ENCODE data around the gene TMC5.
"Not testable (repeated sequence)": the region's sequence is repeated elsewhere in the genome, so short reads cannot be mapped to it uniquely, and the experiment has no call there.

Gene TMC5

DNA sequence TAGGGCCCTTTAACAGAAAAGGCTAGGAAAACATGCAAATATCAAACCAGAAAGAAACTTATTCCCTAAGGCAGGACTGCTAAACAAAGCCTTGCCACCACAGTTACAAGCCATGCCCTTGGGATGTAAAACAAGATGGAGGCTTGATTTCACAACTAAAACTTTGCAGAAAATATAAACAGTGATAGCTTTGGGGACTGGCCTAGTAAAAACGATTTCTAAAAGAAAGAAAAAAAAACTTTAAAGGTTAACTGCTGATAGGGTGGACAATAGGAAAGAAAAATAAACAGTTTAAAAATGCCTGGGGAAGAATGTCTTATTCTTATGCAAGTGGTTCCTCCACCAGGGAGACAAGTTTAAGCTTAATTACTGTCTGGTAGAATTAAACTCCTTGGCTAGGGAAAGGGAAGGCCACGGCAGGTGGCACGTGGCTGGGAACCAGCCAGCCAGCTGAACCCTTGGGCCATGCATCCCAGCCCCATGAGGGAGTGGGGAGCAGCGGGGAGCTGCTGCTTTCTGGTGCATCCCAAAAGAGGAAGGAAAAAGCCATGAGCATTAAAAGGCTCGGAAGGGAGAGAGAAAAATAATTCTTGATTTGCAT, 10.7 kb upstream of the TMC5 start:
- DNase-seq (ENCODE audit: low spot score): no peak

DNA sequence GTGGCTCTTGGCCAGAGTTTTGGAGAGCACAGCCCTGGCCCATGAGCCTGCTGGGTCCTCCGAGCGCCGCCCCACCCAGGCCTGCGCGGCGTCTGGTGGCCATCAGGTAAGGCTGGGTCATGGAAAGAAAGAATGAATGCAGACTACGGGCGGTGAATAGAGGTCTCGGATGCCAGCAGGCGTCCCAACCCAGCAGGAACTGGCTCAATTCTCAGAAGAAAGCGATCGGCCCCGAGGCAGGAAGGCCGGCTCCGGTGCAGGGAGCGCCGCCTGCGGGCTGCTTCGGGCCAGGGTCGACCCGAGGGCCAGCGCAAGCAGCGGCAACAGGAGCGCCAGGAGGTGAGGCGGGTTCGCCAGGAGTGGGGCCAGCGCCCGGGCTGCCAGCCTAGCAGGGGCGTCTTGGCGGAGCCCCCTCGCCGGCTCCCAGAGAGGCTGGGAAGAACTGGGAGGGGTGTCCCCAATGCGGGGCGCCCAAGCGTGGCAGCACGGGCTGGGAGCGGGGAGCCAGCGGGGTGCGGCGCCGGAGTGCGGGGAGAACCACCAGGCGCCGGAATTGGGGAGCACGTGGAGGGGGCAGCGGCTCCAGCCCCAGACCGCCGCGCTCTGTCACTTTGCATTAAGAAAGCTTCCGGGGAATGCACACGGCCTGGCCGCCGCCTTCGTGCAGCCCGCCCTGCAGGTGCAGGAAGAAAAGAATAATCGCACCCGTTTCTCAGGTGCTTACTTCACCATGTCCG, 7.1 kb upstream of the TMC5 start:
- peak; percentile 33 for DNase-seq (ENCODE audit: low spot score)

DNA sequence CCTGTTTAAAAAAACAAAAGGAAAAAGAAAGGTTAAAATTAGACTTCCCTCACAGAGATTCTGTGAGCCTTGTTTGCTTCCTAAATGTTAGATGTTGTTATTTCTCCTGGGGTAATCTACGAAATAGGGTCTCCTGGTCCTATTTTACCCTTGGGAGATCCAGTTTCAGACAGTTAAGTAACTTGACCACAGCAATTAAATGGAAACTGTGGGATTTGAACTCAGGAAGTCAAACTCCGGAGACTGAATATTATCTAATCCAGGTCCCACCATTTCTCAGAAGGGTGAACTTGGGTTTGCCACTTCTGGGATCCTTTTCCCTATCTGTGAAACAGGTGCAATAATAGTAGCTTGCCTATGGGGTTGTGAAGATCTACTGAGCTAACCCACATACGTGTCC, 6.4 kb upstream of the TMC5 start:
- no peak for DNase-seq (ENCODE audit: low spot score)

DNA sequence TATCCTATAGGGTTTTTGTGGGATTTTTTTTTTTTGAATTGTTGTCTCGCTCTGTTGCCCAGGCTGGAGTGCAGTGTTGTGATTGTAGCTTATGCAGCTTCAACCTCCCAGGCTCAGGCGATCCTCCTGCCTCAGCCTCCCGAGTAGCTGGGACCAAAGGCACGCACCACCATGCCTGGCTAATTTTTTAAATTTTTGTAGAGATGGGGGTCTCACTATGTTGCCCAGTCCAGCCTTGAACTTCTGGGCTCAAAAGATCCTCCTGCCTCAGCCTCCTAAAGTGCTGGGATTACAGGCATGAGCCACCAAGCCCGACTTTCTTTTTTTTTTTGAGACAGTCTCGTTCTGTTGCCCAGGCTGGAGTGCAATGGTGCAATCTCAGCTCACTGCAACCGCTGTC, 5.6 kb upstream of the TMC5 start:
- DNase-seq (ENCODE audit: low spot score): not testable (repeated sequence)

DNA sequence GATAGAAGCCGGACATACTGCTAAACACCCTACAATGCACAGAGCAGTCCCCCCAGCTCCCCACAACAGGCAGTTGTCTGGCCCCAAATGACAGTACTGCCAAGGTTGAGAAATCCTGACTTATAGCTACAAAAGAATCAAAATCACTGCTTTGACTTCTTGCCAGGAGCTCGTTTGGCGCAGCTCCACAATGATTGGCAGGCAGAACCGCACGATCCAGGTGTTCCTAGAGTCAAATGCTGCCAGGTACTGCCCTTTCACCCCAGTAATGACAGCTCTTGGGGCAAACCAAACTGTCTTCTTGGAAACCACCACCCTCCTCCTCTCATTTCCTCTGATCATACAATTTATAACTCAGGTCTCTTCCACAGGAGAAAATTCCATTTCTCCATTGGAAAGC, 2.2 kb upstream of the TMC5 start:
- DNase-seq (ENCODE audit: low spot score): no peak

DNA sequence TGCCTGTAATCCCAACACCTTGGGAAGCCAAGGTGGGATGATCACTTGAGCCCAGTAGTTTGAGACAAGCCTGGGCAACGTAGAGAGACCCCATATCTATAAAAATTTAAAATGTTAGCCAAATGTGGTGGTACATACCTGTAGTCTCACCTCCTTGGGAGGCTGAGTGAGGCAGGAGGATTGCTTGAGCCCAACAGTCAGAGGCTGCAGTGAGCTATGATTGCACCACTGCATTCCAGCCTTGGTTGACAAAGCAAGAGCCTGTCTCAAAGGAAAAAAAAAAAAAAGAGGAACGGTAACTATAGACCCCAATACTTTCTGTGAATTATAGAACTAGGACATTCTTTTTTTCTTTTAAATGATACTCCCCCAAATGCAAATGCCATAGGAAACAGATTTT, 1.8 kb upstream of the TMC5 start:
- DNase-seq (ENCODE audit: low spot score): no peak

DNA sequence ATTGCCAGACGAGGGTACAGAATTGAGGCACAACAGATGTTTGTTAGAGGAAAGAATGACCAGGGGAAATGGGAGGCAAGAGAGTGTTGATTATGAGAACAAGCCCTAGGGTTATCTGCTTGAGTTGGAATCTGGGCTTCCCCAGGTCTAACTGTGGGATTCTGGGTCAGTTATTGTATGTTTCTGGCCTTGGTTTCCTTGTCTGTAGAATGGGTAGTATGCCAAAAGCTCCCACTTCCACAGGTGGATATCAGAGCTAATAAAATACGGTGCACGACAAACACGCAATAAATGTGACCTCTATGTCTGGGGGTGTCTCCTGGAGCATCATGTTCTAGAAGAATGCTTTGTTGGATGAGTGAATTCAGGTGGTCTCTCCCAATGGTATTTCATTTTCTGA, 517 bp downstream of the TMC5 start:
- DNase-seq (ENCODE audit: low spot score): no peak

DNA sequence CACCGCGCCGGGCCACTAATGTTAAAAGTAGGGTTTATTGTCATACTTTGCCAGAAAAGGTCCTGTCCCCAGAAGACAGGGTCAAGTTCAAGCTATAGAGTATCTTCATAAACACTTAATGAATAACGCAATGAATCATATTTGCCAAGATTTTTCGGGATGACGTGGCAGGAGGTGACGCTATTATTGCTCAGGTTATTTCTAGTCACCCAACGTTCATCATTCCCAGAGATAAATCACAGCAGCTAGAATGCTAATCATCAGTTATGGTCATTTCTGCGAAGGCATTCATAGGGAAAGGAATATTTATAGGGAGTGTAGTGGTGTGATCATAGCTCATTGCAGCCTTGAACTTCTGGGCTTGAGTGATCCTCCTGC, 2.0 kb downstream of the TMC5 start:
- no peak for DNase-seq (ENCODE audit: low spot score)

DNA sequence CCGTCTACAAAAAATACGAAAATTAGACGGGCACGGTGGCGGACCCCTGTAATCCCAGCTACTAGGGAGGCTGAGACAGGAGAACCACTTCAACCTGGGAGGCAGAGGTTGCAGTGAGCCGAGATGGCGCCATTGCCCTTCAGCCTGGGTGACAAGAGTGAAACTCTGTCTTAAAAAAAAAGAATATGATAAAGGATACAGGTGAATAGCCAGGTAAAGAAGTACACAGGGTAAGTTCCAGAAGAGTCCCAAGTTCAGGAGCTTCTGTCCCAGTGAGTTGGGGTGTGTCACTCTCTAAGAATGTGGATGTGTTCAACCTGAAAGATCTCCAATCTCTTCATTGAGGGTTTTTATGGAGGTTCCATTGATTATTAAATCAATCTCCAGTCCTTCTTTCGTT, 6.8 kb downstream of the TMC5 start:
- DNase-seq (ENCODE audit: low spot score): no peak

DNA sequence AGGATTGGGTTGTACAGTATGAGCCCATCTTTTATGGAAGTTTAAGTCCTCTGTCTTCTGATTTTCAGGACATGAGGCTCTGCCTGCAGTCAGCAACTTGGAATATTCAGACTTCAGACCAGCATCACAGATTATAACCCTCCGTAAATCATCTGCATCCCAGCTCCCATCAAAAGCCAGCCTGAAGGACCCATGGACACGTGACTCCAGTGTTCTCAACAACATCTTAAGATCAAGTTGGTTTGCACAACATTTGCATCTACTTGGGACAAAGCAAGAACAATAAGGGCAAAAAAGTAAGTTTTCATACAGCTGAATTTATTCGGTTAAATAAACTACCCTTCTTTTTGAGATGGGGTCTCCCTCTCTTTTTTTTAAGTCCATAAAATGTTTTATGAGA, 12.7 kb downstream of the TMC5 start:
- DNase-seq (ENCODE audit: low spot score): no peak

DNA sequence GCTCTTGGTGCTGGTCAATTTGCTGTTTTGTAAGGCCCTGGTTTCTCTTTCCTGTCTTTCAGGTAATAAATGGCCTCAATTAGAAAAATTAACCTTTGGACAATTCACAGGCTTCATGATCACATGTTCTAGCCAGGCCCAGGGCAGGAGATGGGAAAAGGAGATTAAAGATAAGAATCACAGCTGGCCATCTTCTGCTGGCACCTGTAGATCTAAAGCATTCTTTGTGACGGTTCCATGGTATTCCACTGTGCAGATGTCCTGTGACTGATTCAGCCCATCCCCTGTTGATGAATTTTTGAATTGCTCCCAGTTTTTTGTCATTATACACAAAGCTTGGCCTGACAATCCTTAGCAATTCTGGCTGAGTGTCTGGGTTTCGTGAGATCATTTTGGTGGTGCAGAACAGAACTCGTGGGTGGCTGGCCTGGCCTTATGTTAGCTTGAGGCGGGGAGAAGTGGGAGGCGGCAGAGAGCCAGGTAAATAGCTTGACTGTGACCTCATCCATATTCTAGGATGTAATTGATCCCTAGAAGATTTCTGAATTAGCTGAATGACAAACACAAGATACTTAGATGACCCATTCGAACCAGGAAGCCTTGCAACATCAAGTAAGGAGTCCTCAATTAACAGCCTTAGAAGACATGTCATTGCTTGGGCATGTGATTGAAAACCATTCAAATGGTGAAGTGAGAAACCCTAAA, 14.1 kb downstream of the TMC5 start:
- no peak for DNase-seq (ENCODE audit: low spot score)

DNA sequence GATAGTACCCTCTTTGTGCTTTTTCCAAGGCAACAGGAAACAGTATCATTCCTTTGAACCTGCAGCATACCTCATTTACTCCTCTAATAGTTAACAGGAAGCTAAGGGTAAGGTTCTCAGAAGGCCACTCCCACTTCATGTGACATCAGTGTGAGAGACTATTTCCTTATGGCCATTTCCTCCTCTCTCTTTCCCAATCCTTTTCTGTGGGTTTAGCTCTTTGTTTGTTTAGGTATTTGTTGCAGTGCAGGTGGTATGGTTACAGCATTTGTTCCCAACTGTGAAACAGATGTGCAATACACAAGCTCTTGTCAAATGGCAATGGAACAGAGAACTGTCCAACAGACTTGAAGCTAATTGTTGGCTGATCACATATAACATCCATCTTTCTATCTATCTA, 14.7 kb downstream of the TMC5 start:
- peak; percentile 31 for DNase-seq (ENCODE audit: low spot score)

DNA sequence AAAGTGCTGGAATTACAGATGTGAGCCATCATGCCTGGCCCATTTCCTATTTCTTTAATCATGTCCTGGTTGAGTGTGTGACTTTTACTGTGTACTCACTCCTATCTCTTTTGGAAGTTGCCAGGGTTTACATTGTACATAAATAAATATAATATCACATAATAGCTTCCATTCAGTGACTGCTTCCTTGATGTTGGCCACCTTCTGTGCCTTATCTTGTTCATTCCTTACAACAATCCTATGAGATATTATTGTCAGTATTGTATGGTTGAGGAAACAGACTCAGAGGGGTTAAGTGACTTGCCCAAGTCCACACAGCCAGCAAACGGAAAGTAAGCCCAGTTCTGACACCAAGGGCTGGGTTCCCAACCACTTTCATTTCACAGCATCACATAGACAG, 16.9 kb downstream of the TMC5 start:
- DNase-seq (ENCODE audit: low spot score): no peak

DNA sequence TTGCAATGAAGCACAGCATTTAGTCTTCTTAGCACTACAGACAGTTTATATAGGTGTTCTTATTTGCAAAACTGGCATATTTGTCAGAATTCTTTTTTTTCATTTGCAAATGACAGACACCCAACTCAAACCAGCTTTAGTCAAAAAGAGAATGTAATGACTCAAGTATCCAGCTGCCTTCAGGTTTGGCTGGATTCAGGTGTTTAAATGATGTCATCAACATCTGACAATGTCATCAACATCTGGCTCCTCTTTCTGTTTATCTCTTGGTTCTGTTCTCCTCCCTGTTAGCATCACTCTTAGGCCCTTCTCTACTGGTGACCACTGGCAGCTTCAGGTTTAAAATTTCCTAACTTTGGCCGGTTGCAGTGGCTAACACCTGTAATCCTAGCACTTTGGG, 18.9 kb downstream of the TMC5 start:
- DNase-seq (ENCODE audit: low spot score): no peak

DNA sequence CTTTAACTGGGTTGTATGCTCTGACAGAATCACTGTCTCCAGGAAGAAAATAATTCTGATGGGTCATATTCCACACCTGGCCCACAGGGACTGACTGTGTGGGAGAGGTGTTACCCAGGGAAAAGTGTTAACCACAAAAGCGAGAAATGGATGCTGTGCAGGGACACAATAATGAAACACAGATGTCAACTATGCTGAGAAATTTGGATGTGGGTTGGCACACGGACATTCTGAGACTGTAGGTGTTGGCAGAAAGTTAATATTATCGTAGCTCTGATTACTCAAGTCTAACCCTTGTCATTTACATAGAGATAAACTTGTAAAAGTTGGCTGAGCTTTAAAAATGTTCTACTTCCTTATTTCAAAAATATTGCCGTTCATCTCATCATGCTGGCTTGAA, 19.6 kb downstream of the TMC5 start:
- DNase-seq (ENCODE audit: low spot score): no peak

DNA sequence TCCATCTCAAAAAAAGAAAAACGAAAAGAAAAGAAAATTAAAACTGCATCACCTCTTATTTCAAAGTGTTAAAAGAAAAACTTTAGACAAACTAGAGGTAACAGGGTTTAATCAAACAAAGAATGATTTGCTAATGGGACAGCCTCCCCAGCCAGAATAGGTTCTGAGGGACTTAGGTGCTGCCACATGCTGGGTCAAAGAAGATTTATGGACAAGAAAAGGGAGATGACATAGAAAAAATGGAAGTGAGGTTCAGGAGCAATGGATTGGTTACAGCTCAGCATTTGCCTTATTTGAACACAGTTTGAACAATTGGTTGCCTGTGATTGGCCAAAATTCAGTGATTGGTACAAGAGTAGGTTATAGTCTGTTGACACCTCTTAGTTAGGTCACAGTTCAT, 21.1 kb downstream of the TMC5 start:
- DNase-seq (ENCODE audit: low spot score): no peak

DNA sequence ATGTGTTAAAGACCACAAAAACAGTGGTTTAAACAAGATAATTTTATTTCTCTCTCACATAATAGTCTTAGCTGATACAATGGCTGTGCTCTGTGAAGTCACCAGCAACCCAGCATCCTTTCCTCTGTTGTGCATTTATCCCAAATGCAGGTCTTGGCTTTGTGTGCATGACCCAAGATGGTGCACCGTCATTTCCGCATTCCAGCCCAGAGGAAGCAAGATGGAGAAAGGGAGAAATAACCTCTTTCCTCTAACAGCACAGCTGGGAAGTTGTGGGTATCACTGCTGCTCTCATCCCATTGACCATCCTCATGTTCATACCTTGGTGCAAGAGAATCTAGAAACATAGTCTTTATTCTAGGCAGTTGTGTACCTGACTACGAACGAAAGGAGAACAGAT, 21.8 kb downstream of the TMC5 start:
- no peak for DNase-seq (ENCODE audit: low spot score)

DNA sequence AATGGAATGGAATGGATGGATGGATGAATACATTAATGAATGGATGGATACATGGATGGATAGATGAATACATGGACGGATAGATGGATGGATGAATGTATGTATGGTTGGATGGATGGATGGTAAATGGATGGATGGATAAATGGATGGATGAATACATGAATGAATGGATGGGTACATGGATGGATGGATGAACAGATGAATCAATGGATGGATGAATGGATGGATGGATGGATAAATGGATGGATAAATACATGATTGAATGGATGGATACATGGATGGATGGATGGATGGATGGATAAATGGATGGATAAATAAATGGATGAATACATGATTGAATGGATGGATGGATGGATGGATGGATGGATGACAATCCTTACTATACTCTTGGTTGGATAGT, 26.0 kb downstream of the TMC5 start:
- DNase-seq (ENCODE audit: low spot score): no peak

DNA sequence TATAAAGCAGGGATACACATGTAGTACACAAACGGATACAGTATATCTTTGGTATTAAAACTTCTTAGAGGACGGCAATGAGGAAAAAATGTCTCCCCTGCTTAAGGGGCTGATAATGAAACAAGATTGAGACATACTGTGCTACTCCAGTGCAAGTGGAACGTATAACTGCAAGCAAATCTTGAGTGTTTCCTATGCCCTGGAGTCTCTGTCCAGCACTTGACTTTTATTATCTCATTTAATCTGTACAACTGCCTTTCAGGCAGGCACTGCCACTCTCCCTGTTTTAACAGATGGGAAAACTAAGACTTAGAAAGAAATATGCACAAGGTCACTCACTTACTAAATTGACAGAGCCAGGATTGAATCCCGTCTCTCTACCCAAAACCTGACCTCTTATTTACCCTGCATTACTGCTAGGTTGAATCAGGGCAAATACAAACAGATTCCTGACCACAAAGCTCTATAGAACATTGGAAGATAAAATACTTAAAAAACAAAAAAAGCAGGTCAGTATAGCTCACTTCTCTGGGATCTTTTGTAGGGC, 28.7 kb downstream of the TMC5 start:
- DNase-seq (ENCODE audit: low spot score): no peak

DNA sequence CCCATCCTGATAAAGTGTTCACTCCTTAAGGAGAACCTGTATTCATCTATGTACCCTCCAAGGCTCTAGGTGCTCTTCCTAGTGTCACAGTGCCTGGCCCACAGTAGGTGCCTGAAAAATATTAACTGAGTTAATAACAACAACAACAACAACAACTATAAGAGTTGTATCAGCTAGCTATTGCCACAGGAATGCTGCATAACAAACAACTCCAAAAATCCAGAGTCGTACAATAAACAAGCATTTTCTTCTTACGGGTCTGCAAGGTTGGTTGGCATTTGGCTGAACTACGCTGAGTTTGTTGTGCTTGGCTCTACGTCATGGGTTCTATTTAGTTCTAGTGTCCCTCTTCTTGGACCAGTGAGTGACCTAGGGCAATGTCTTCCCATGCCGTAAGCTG, 29.2 kb downstream of the TMC5 start:
- DNase-seq (ENCODE audit: low spot score): no peak

DNA sequence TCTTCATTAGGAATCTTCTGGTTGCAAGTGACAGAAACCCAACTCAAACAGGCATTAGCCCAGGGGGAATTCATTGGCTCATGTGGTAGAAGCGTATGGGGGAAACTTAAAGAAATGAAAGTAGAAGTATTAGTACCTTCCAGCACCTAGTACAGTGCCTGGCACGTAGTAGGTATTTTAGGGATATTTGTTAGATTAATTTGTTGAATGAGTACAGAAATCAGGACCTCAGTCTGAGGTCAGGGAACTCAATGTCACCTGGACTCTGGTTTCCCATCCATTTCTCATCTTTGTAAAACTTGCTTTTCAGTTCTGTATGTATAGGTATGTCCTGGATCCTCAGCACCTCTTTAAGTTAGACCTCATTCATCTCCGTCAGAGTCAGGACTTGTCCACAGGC, 32.5 kb downstream of the TMC5 start:
- DNase-seq (ENCODE audit: low spot score): no peak

DNA sequence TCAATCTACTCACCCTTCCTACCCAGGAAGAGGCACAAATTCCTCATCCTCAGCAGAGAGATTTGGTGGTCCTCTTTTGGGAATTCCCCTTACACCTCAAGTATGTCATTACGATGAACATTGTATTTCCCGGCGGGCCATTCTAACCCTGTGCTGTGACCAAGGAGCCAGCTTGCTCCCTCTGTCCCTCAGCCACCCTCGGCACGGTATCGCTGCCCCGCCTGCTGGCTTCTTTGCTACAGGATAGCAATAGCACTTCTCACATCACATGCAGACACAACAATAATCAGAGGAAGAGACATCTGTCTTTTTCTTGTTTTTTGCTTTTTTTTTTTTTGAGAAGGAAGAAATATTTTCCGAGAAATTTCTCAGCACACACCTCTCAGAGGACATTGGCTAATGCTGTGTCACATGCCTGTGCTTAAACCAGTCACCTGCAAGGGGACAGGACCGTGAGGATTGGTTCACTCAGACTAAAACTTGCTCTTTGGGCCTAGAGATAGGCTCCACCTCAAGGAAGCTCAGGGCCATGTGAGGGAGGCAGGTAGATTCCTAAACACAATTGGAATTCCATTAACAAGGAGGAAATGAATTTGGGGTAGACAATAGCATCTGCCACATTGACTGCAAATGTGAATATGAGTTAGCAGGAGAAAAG, 41.2 kb downstream of the TMC5 start:
- DNase-seq (ENCODE audit: low spot score): no peak

DNA sequence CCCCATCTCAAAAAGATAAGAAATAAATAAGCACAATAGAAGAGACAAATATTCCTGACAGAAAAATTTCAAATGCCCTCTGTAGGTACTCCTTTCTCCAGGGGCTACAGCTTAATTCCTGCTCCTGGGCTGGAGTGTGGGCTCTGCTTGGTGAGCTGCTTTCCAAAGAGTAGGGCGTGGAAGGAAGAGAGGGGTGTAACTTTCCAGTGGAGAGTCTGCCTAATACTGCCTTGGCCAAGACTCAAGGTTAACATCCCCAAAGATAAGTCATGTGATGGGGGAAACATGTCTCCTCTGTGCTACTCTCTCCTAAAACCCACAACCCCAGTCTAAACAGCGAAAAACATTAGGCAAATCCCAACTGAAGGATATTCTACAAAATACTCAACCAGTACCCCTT, 42.7 kb downstream of the TMC5 start:
- no peak for DNase-seq (ENCODE audit: low spot score)
